Skeletal muscle tissue (tissue), 4 donors: ENCODE measurements around the gene FURIN. TPM values are rescaled to one million over a fixed set of nuclear protein-coding genes. Genes with fewer than 3 reads are reported as not detected.
"Not testable (repeated sequence)": the region's sequence is repeated elsewhere in the genome, so short reads cannot be mapped to it uniquely, and the experiment has no call there.

Experiments used
- H3K27ac ChIP-seq: one replicate; pipeline ENCODE4 v1.7.0; 2013; ENCODE audit warnings: mild to moderate bottlenecking, low read depth, low read length, inconsistent platforms
- H3K27me3 ChIP-seq, 3 donors: one replicate each; pipeline ENCODE4 v1.7.0; 2013; ENCODE audit warnings: low read length in 3 of 3; ENCODE audit not compliant: control insufficient read depth in 3 of 3, insufficient read depth in 3 of 3
- H3K36me3 ChIP-seq, 3 donors: one replicate each; pipeline ENCODE4 v1.7.0; 2013; ENCODE audit warnings: low read length in 3 of 3; ENCODE audit not compliant: control insufficient read depth in 3 of 3, insufficient read depth in 3 of 3
- H3K4me1 ChIP-seq, 3 donors: one replicate each; pipeline ENCODE4 v1.7.0; 2013; ENCODE audit warnings: low read length in 3 of 3, mild to moderate bottlenecking in 3 of 3; ENCODE audit not compliant: control insufficient read depth in 3 of 3, insufficient read depth in 3 of 3
- H3K4me3 ChIP-seq, 3 donors: one replicate each; pipeline ENCODE4 v1.7.0; 2013; ENCODE audit warnings: low read length in 3 of 3
- H3K9ac ChIP-seq, 3 donors: one replicate each; pipeline ENCODE4 v1.7.0; 2013; ENCODE audit warnings: low read length in 3 of 3, mild to moderate bottlenecking in 3 of 3, moderate library complexity in 2 of 3, low read depth in 1 of 3
- H3K9me3 ChIP-seq, 3 donors: one replicate each; pipeline ENCODE4 v1.7.0; 2013; ENCODE audit warnings: low read length in 3 of 3; ENCODE audit not compliant: control insufficient read depth in 3 of 3
- total RNA-seq: library from RNA; depleted of rRNA; stranded (reverse); fragments of >200 nt; gene quantifications from one replicate; pipeline ENCODE4 v1.2.3, GENCODE V29; 2014
- donor health status: Osteomylitis.

FURIN gene
- total RNA-seq, 1 donor from 2014 or later = 12.0 TPM

- Histone ChIP-seq H3K9ac (no peak overlapping the region), H3K36me3 (peaks cover 19 to 45% (median 36%) of the 10 kb centered on the region in 3 donors), H3K9me3 (no peaks in the 10 kb centered on the region), H3K27ac (no peak overlapping the region), H3K4me1 (peaks cover 13 to 18% (median 17%) of the 10 kb centered on the region in 3 donors), H3K4me3 (no peak overlapping the region), H3K27me3 (no peaks in the 10 kb centered on the region)
These were observed 20.9 kb downstream of the FURIN start for GRCh38 chr15:90889313-90889730.

- H3K9me3 ChIP-seq = no peaks in the 10 kb centered on the region
- no peak overlapping the region for H3K9ac ChIP-seq
- no peak overlapping the region for H3K4me3 ChIP-seq
- H3K4me1 ChIP-seq = peaks cover 10 to 14% (median 14%) of the 10 kb centered on the region in 3 donors
- no peak overlapping the region for H3K27ac ChIP-seq
- no peaks in the 10 kb centered on the region for H3K27me3 ChIP-seq
- H3K36me3 ChIP-seq = peaks cover 19 to 45% (median 36%) of the 10 kb centered on the region in 3 donors
These were observed 21.5 kb downstream of the FURIN start for GRCh38 chr15:90889736-90890456.

- Histone ChIP-seq H3K9me3 (no peaks in the 10 kb centered on the region), H3K4me1 (peaks cover 5 to 8% (median 7%) of the 10 kb centered on the region in 3 donors), H3K4me3 (no peak overlapping the region), H3K36me3 (peaks cover 26 to 52% (median 36%) of the 10 kb centered on the region in 3 donors), H3K27ac (no peak overlapping the region), H3K9ac (no peak overlapping the region), H3K27me3 (no peaks in the 10 kb centered on the region)
These were observed 22.5 kb downstream of the FURIN start for GRCh38 chr15:90890839-90891238.

- peaks cover 27 to 54% (median 36%) of the 10 kb centered on the region in 3 donors for H3K36me3 ChIP-seq
- no peaks in the 10 kb centered on the region for H3K9me3 ChIP-seq
- no peak overlapping the region for H3K9ac ChIP-seq
- H3K4me3 ChIP-seq = no peak overlapping the region
- no peaks in the 10 kb centered on the region for H3K27me3 ChIP-seq
- peaks cover 3 to 5% (median 4%) of the 10 kb centered on the region in 3 donors for H3K4me1 ChIP-seq
- no peak overlapping the region for H3K27ac ChIP-seq
These were observed 23.1 kb downstream of the FURIN start for GRCh38 chr15:90891346-90891949.

- no peaks in the 10 kb centered on the region for H3K27me3 ChIP-seq
- H3K36me3 ChIP-seq = peaks cover 27 to 54% (median 32%) of the 10 kb centered on the region in 3 donors
- H3K27ac ChIP-seq = no peak overlapping the region
- no peak overlapping the region for H3K4me3 ChIP-seq
- H3K4me1 ChIP-seq = peaks cover 0 to 4% (median 3%) of the 10 kb centered on the region in 3 donors
- H3K9ac ChIP-seq = no peak overlapping the region
- no peaks in the 10 kb centered on the region for H3K9me3 ChIP-seq
These were observed 23.6 kb downstream of the FURIN start for GRCh38 chr15:90892023-90892422.

GRCh38 chr15:90892498-90893174, 24.2 kb downstream of the FURIN start:
- H3K27ac ChIP-seq = no peak overlapping the region
- H3K27me3 ChIP-seq = no peaks in the 10 kb centered on the region
- no peak overlapping the region for H3K4me3 ChIP-seq
- no peak overlapping the region for H3K9ac ChIP-seq
- H3K4me1 ChIP-seq = peaks cover 0 to 4% (median 2%) of the 10 kb centered on the region in 3 donors
- H3K36me3 ChIP-seq = peaks cover 27 to 54% (median 30%) of the 10 kb centered on the region in 3 donors
- H3K9me3 ChIP-seq = no peaks in the 10 kb centered on the region

- Histone ChIP-seq H3K27ac (no peak overlapping the region), H3K36me3 (peaks cover 27 to 54% (median 29%) of the 10 kb centered on the region in 3 donors), H3K4me3 (no peak overlapping the region), H3K4me1 (peaks cover 0 to 4% (median 2%) of the 10 kb centered on the region in 3 donors), H3K9me3 (no peaks in the 10 kb centered on the region), H3K9ac (no peak overlapping the region), H3K27me3 (no peaks in the 10 kb centered on the region)
These were observed 25.0 kb downstream of the FURIN start for GRCh38 chr15:90893175-90894090.

- Histone ChIP-seq H3K9me3 (no peaks in the 10 kb centered on the region), H3K9ac (no peak overlapping the region), H3K27me3 (no peaks in the 10 kb centered on the region), H3K4me1 (peaks cover 0 to 4% (median 2%) of the 10 kb centered on the region in 3 donors), H3K27ac (no peak overlapping the region), H3K4me3 (no peak overlapping the region), H3K36me3 (peaks cover 20 to 42% (median 20%) of the 10 kb centered on the region in 3 donors)
These were observed 27.3 kb downstream of the FURIN start for GRCh38 chr15:90895571-90896117.

- not testable (repeated sequence) for H3K27ac ChIP-seq, H3K9ac ChIP-seq, H3K27me3 ChIP-seq, H3K4me3 ChIP-seq, H3K9me3 ChIP-seq
- Histone ChIP-seq H3K4me1 (peaks cover 6 to 11% (median 9%) of the 10 kb centered on the region in 3 donors), H3K36me3 (peaks cover 7 to 28% (median 12%) of the 10 kb centered on the region in 3 donors)
These were observed 28.8 kb downstream of the FURIN start for GRCh38 chr15:90897131-90897655.
